ENCODE results near the gene ATF7IP2.

The ATF7IP2 gene

DNA sequence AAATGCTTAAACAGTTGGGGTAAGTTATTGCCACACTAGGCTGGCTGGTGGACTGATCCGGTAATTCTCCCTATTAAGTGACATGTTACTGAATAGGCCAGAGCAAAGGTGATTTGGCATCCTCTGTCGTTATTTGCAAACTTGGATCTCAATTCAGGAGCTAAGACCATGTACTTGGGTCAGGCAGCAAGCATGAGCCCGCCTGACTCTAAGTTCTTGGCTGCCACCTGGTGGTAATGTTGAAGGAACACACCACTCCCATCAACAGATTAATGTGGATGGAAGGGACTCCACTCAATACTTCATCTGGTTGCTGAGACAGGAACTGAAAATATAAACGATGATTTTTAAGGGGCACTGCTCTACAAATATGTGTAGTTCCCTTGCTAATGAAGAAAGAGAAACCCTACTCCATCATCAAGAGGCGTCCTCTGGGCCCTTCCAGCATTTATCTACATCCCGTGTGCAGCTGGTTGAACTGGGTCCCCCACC is 123.7 kb downstream of the ATF7IP2 start:
- no peak overlapping the region for H2AK5ac ChIP-seq (ENCODE audit: low read depth, low read length)
- no peaks in the 10 kb centered on the region for H3K79me1 ChIP-seq (ENCODE audit: low read depth, low read length)
- H3K18ac ChIP-seq (ENCODE audit: low read length): no peak overlapping the region
- no peak overlapping the region for H2BK12ac ChIP-seq (ENCODE audit: low read length)
- no peaks in the 10 kb centered on the region for H3K9me3 ChIP-seq (replicated peaks in 1 of 2; ENCODE audit: control insufficient read depth in 2 of 2, insufficient read depth in 1 of 2, low read depth in 1 of 2, low read length in 2 of 2)
- H3K4me1 ChIP-seq (ENCODE audit: control insufficient read depth in 2 of 2, insufficient read depth in 1 of 2, low read depth in 1 of 2, low read length in 2 of 2): no peaks in the 10 kb centered on the region
- no peaks in the 10 kb centered on the region for H3K36me3 ChIP-seq (replicated peaks in 1 of 2; ENCODE audit: control insufficient read depth in 2 of 2, insufficient read depth in 2 of 2, low read length in 2 of 2)
- peak; percentile 75 for DNase-seq (ENCODE audit: low spot score)
- no CpG with 5 or more reads among the region's 6 CpGs for WGBS, 2 donors (ENCODE audit: extremely low coverage in 2 of 2, insufficient read length in 2 of 2, insufficient replicate concordance in 1 of 2)
- no peak overlapping the region for H3K23ac ChIP-seq (ENCODE audit: low read depth, low read length, poor library complexity)
- H2BK15ac ChIP-seq (ENCODE audit: low read length): no peak overlapping the region
- no peak overlapping the region for H2BK5ac ChIP-seq (ENCODE audit: low read length)
- H4K8ac ChIP-seq (ENCODE audit: low read depth, low read length): no peak overlapping the region
- no peak overlapping the region for H3K9ac ChIP-seq (ENCODE audit: low read depth, low read length, poor library complexity)
- no peak overlapping the region for H3K27ac ChIP-seq (replicated peaks; ENCODE audit: low read length)
- H2AFZ ChIP-seq (ENCODE audit: low read length): no peak overlapping the region
- no peak overlapping the region for H4K91ac ChIP-seq (ENCODE audit: low read depth, low read length, poor library complexity)
- no peak overlapping the region for H3K4me3 ChIP-seq (ENCODE audit: low read length in 2 of 2)
- H3K27me3 ChIP-seq (ENCODE audit: control insufficient read depth in 3 of 3, insufficient read depth in 3 of 3, low read depth in 1 of 3, low read length in 3 of 3): no peaks in the 10 kb centered on the region
- no peak overlapping the region for H3K14ac ChIP-seq (ENCODE audit: low read length)
- no peak overlapping the region for H3K4me2 ChIP-seq (ENCODE audit: insufficient read depth, low read length, poor library complexity, severe bottlenecking)
- no peak overlapping the region for H2BK120ac ChIP-seq (ENCODE audit: low read depth, low read length)
- no peak overlapping the region for H3K4ac ChIP-seq (ENCODE audit: low read length)

DNA sequence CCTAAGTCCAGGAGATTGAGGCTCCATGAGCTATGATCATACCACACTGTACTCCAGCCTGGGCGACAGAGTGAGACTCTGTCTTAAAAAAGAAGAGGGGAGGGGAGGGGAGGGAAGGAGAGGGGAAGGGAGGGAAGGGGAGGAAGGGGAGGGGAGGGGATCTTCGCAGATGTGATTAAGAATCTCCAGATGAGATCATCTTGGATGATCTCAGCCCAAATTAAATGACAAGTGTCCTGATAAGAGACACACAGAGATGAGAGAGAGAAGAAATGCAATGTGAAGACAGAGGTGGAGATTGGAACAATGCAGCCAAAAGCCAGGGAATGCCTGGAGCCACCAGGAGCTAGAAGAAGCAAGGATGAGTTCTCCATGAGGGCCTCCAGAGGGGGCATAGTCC is 124.4 kb downstream of the ATF7IP2 start:
- H3K4me2 ChIP-seq (ENCODE audit: insufficient read depth, low read length, poor library complexity, severe bottlenecking): no peak overlapping the region
- DNase-seq (ENCODE audit: low spot score): no peak
- H2AK5ac ChIP-seq (ENCODE audit: low read depth, low read length): no peak overlapping the region
- no peak overlapping the region for H3K23ac ChIP-seq (ENCODE audit: low read depth, low read length, poor library complexity)
- H3K4me1 ChIP-seq (ENCODE audit: control insufficient read depth in 2 of 2, insufficient read depth in 1 of 2, low read depth in 1 of 2, low read length in 2 of 2): no peaks in the 10 kb centered on the region
- H2AFZ ChIP-seq (ENCODE audit: low read length): no peak overlapping the region
- H3K27me3 ChIP-seq (ENCODE audit: control insufficient read depth in 3 of 3, insufficient read depth in 3 of 3, low read depth in 1 of 3, low read length in 3 of 3): no peaks in the 10 kb centered on the region
- H4K91ac ChIP-seq (ENCODE audit: low read depth, low read length, poor library complexity): no peak overlapping the region
- H3K79me1 ChIP-seq (ENCODE audit: low read depth, low read length): no peaks in the 10 kb centered on the region
- H3K14ac ChIP-seq (ENCODE audit: low read length): no peak overlapping the region
- no peak overlapping the region for H3K4ac ChIP-seq (ENCODE audit: low read length)
- no peak overlapping the region for H2BK120ac ChIP-seq (ENCODE audit: low read depth, low read length)
- no peak overlapping the region for H2BK12ac ChIP-seq (ENCODE audit: low read length)
- no peak overlapping the region for H4K8ac ChIP-seq (ENCODE audit: low read depth, low read length)
- H3K36me3 ChIP-seq (replicated peaks in 1 of 2; ENCODE audit: control insufficient read depth in 2 of 2, insufficient read depth in 2 of 2, low read length in 2 of 2): no peaks in the 10 kb centered on the region
- no peak overlapping the region for H3K27ac ChIP-seq (replicated peaks; ENCODE audit: low read length)
- H3K9ac ChIP-seq (ENCODE audit: low read depth, low read length, poor library complexity): no peak overlapping the region
- no peak overlapping the region for H3K4me3 ChIP-seq (ENCODE audit: low read length in 2 of 2)
- no peak overlapping the region for H2BK15ac ChIP-seq (ENCODE audit: low read length)
- no peak overlapping the region for H2BK5ac ChIP-seq (ENCODE audit: low read length)
- no peaks in the 10 kb centered on the region for H3K9me3 ChIP-seq (replicated peaks in 1 of 2; ENCODE audit: control insufficient read depth in 2 of 2, insufficient read depth in 1 of 2, low read depth in 1 of 2, low read length in 2 of 2)
- WGBS, 2 donors (ENCODE audit: extremely low coverage in 2 of 2, insufficient read length in 2 of 2, insufficient replicate concordance in 1 of 2): no CpG with 5 or more reads among the region's 2 CpGs
- no peak overlapping the region for H3K18ac ChIP-seq (ENCODE audit: low read length)

DNA sequence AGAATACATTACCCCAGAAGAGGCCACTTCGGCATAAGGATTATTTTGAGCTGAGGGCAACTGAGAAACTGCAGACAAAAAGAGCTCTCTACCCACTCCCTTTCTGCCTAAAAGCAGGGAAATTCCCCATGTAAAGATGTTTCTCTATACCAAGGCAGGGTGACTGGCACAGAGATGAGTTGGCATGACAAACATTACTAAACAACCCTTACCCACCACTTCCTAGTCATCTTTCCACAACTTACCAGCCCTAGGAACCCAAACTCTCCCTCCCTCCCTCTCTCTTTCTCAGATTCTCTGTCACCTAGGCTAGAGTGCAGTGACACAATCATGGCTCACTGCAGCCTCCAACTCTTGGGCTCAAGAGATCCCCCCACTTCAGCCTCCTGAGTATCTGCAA is 126.0 kb downstream of the ATF7IP2 start:
- Histone ChIP-seq H4K91ac (ENCODE audit: low read depth, low read length, poor library complexity) (no peak overlapping the region), H3K18ac (ENCODE audit: low read length) (no peak overlapping the region), H3K27ac (replicated peaks; ENCODE audit: low read length) (no peak overlapping the region), H2BK12ac (ENCODE audit: low read length) (no peak overlapping the region), H2BK120ac (ENCODE audit: low read depth, low read length) (no peak overlapping the region), H3K9ac (ENCODE audit: low read depth, low read length, poor library complexity) (no peak overlapping the region), H3K4ac (ENCODE audit: low read length) (no peak overlapping the region), H3K4me3 (ENCODE audit: low read length in 2 of 2) (no peak overlapping the region), H4K8ac (ENCODE audit: low read depth, low read length) (no peak overlapping the region), H3K14ac (ENCODE audit: low read length) (no peak overlapping the region), H2BK15ac (ENCODE audit: low read length) (no peak overlapping the region), H2AFZ (ENCODE audit: low read length) (no peak overlapping the region), H3K4me1 (ENCODE audit: control insufficient read depth in 2 of 2, insufficient read depth in 1 of 2, low read depth in 1 of 2, low read length in 2 of 2) (no peaks in the 10 kb centered on the region), H3K9me3 (replicated peaks in 1 of 2; ENCODE audit: control insufficient read depth in 2 of 2, insufficient read depth in 1 of 2, low read depth in 1 of 2, low read length in 2 of 2) (no peaks in the 10 kb centered on the region), H3K36me3 (replicated peaks in 1 of 2; ENCODE audit: control insufficient read depth in 2 of 2, insufficient read depth in 2 of 2, low read length in 2 of 2) (no peaks in the 10 kb centered on the region), H3K4me2 (ENCODE audit: insufficient read depth, low read length, poor library complexity, severe bottlenecking) (no peak overlapping the region), H3K23ac (ENCODE audit: low read depth, low read length, poor library complexity) (no peak overlapping the region), H2AK5ac (ENCODE audit: low read depth, low read length) (no peak overlapping the region), H2BK5ac (ENCODE audit: low read length) (no peak overlapping the region), H3K27me3 (ENCODE audit: control insufficient read depth in 3 of 3, insufficient read depth in 3 of 3, low read depth in 1 of 3, low read length in 3 of 3) (no peaks in the 10 kb centered on the region), H3K79me1 (ENCODE audit: low read depth, low read length) (no peaks in the 10 kb centered on the region)
- no CpG with 5 or more reads among the region's 1 CpG for WGBS, 2 donors (ENCODE audit: extremely low coverage in 2 of 2, insufficient read length in 2 of 2, insufficient replicate concordance in 1 of 2)
- DNase-seq (ENCODE audit: low spot score): no peak

DNA sequence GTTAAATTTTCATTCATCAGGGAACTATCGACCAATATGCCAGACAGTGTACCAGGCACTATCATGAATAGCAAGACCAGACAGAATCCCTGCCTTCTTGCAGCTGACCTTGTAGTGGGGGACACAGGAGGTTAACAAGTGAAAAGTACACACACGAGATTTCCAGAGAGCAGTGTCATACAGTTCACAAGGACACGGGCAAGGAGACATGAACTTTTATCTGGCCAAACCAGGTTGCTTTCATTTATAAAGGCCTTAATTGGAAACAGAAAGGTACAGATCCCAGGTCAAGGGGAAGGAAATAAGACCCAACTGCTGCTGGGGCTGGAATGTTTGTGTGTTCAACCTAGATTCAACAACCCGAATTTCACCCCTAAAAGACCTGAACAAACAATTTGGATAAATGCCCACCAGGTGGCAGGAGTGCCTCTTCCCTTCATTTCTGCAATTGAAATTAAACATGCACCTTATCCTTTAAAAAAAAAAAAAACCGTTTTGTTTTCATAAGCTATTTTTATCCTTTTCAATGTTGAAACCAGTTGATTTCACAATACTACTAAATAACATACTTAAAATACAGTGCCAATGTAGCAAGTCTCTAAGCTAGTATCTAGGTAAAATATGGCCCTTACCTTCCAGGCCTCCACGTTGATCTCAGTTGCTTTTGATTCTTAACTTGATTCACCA is 128.7 kb downstream of the ATF7IP2 start:
- Histone ChIP-seq H3K4me1 (ENCODE audit: control insufficient read depth in 2 of 2, insufficient read depth in 1 of 2, low read depth in 1 of 2, low read length in 2 of 2) (no peaks in the 10 kb centered on the region), H3K9me3 (replicated peaks in 1 of 2; ENCODE audit: control insufficient read depth in 2 of 2, insufficient read depth in 1 of 2, low read depth in 1 of 2, low read length in 2 of 2) (no peaks in the 10 kb centered on the region), H3K27ac (replicated peaks; ENCODE audit: low read length) (no peak overlapping the region), H4K8ac (ENCODE audit: low read depth, low read length) (no peak overlapping the region), H3K18ac (ENCODE audit: low read length) (no peak overlapping the region), H2AFZ (ENCODE audit: low read length) (no peak overlapping the region), H3K14ac (ENCODE audit: low read length) (no peak overlapping the region), H4K91ac (ENCODE audit: low read depth, low read length, poor library complexity) (no peak overlapping the region), H2BK120ac (ENCODE audit: low read depth, low read length) (no peak overlapping the region), H3K27me3 (ENCODE audit: control insufficient read depth in 3 of 3, insufficient read depth in 3 of 3, low read depth in 1 of 3, low read length in 3 of 3) (no peaks in the 10 kb centered on the region), H2BK15ac (ENCODE audit: low read length) (no peak overlapping the region), H3K9ac (ENCODE audit: low read depth, low read length, poor library complexity) (no peak overlapping the region), H2BK12ac (ENCODE audit: low read length) (no peak overlapping the region), H3K4me2 (ENCODE audit: insufficient read depth, low read length, poor library complexity, severe bottlenecking) (no peak overlapping the region), H3K23ac (ENCODE audit: low read depth, low read length, poor library complexity) (no peak overlapping the region), H3K79me1 (ENCODE audit: low read depth, low read length) (no peaks in the 10 kb centered on the region), H2AK5ac (ENCODE audit: low read depth, low read length) (no peak overlapping the region), H3K4me3 (ENCODE audit: low read length in 2 of 2) (no peak overlapping the region), H3K36me3 (replicated peaks in 1 of 2; ENCODE audit: control insufficient read depth in 2 of 2, insufficient read depth in 2 of 2, low read length in 2 of 2) (no peaks in the 10 kb centered on the region), H3K4ac (ENCODE audit: low read length) (no peak overlapping the region), H2BK5ac (ENCODE audit: low read length) (no peak overlapping the region)
- DNase-seq (ENCODE audit: low spot score): peak; percentile 33
- WGBS, 2 donors (ENCODE audit: extremely low coverage in 2 of 2, insufficient read length in 2 of 2, insufficient replicate concordance in 1 of 2): no CpG with 5 or more reads among the region's 6 CpGs

All from neuronal stem cell (in vitro differentiated cells).